Esophagus (tissue), 2 donors: ENCODE results near the gene ZNF761. TPM values are rescaled to one million over a fixed set of nuclear protein-coding genes. Genes with fewer than 3 reads are reported as not detected.
"Not testable (repeated sequence)": the region's sequence is repeated elsewhere in the genome, so short reads cannot be mapped to it uniquely, and the experiment has no call there.

Experiments used
- H3K27ac ChIP-seq, 2 donors: one replicate each; pipeline ENCODE4 v1.5.1; 2013; ENCODE audit warnings: low read depth in 2 of 2, mild to moderate bottlenecking in 2 of 2, inconsistent platforms in 1 of 2, low read length in 1 of 2, moderate library complexity in 1 of 2
- H3K27me3 ChIP-seq, 2 donors: one replicate each; pipeline ENCODE4 v1.6.1; 2013; ENCODE audit warnings: low read length in 2 of 2, control low read depth in 1 of 2, mild to moderate bottlenecking in 1 of 2; ENCODE audit not compliant: insufficient read depth in 2 of 2, control insufficient read depth in 1 of 2
- H3K36me3 ChIP-seq, 2 donors: one replicate each; pipeline ENCODE4 v1.6.1; 2013; ENCODE audit warnings: low read length in 1 of 2; ENCODE audit not compliant: control insufficient read depth in 2 of 2, insufficient read depth in 2 of 2
- H3K4me1 ChIP-seq, 2 donors: one replicate each; pipeline ENCODE4 v1.6.1; 2013; ENCODE audit warnings: low read length in 1 of 2; ENCODE audit not compliant: control insufficient read depth in 2 of 2, insufficient read depth in 2 of 2
- H3K4me3 ChIP-seq, 2 donors: one replicate each; pipeline ENCODE4 v1.5.1; 2013; ENCODE audit warnings: low read length in 2 of 2, mild to moderate bottlenecking in 2 of 2, low read depth in 1 of 2, moderate library complexity in 1 of 2
- H3K9me3 ChIP-seq, 2 donors: one replicate each; pipeline ENCODE4 v1.6.1; 2013; ENCODE audit warnings: mild to moderate bottlenecking in 2 of 2, low read depth in 1 of 2, low read length in 1 of 2, moderate library complexity in 1 of 2; ENCODE audit not compliant: control insufficient read depth in 2 of 2, insufficient read depth in 1 of 2
- WGBS, 2 donors: extraction: QIAGEN DNeasy Blood & Tissue Kit; methylation state at CpG; one replicate each; pipeline ENCODE4 v1.1.7; 2013; 5-methylcytosine and 5-hydroxymethylcytosine counted together
- polyA plus RNA-seq, 2 donors: library from polyadenylated mRNA; stranded (reverse); fragments of 200-250 nt; gene quantifications; one replicate each; pipeline ENCODE4 v1.2.3, GENCODE V29; 2013
- donor health status: healthy with polysubstance abuse.
- donor health status: Bipolar disorder and iron deficiency.

ZNF761 gene
- polyA plus RNA-seq, 2 donors: 3.8 to 5.8 TPM

DNA sequence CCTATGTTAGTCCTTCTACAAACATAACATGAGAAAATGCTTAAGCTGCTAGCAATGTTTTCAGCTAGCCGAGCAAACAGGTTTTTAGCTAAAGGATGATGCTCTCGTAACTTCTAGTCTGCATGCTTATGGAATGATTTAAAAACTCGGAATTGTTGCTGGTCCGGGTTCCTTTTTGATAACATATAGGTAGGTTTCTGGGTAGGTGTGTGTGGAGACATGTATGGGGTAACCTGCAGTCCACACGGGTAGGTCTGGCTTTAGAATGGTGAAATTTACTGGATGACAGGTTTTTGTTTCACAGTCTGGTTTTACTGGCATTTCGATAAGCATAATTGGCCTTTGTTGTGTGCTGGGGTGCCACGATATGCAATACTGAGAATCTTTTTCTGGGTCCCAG lies 40.1 kb downstream of the ZNF761 start:
- H3K27me3 ChIP-seq: no peaks in the 10 kb centered on the region
- H3K36me3 ChIP-seq: peaks cover 0 to 5% of the 10 kb centered on the region in 2 donors
- H3K9me3 ChIP-seq: peaks cover 0 to under 1% of the 10 kb centered on the region in 2 donors
- no peaks in the 10 kb centered on the region for H3K4me1 ChIP-seq
- no peak overlapping the region for H3K27ac ChIP-seq
- WGBS, 2 donors: 95 to 96% methylated on average over 7 of the region's 7 CpGs
- H3K4me3 ChIP-seq: no peak overlapping the region

DNA sequence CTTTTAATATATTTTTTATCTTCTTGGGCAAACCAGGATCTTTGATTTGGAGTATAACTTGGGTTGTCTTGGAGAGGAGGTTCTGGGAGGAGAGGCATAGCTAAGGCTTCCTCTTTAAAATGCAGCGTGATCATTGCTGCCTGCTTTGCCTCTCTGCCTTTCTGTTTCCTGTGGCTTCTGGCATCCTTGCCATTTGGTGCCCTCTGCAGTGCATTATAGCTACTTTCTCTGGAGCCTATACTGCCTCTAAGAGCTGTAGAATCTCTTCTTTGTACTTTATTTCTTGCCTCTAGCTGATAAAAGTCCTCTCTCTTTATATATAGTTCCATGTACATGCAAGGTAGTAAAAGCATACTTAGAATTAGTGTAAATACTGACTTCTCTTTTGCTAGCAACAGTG lies 43.0 kb downstream of the ZNF761 start:
- not testable (repeated sequence) for H3K27ac ChIP-seq, H3K4me1 ChIP-seq, H3K27me3 ChIP-seq, H3K36me3 ChIP-seq, H3K4me3 ChIP-seq
- WGBS, 2 donors: 65 to 69% methylated on average over 1 of the region's 1 CpG
- H3K9me3 ChIP-seq: peaks cover 8 to 20% of the 10 kb centered on the region in 2 donors

DNA sequence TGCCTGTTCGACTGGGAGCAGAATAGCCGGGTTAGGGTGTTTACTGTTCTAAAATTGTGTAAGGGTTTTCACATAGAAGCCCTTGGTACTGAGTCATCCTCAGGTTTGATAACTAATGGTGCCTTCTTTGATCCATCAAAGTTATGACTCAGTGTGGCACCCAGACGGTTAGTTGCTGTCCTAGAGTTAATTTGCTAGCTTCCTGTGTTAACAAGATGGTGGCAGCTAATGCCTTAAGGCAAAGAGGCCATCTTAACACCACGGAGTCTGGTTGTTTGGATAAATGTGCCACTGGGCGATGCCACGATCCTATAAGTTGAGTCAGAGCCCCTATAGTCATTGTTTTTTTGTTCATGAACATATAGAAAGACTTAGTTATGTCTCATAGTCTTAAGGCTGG lies 43.7 kb downstream of the ZNF761 start:
- H3K27ac ChIP-seq, H3K4me3 ChIP-seq, H3K27me3 ChIP-seq, H3K36me3 ChIP-seq, H3K4me1 ChIP-seq: not testable (repeated sequence)
- peaks cover 8 to 23% of the 10 kb centered on the region in 2 donors for H3K9me3 ChIP-seq
- 80 to 84% methylated on average over 6 of the region's 6 CpGs for WGBS, 2 donors

DNA sequence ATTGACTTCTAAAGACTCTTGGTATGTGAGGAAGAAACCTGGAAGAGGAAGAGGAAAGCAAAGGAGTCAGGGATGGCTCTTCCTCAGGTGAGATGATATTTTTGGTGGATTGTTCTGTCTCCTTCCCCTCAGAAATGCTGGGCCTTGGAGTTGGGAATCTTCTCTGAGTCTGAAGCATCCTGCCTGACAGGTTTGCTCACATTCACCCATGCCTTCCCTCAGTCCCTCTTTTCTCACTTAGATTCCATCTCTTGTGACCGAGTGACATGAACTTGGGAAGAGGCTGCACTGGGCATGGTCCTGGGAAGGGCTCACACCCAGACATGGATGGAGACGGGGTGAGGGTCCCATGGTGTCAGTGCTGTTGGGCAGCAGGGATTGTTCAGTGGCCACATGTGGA lies 52.0 kb downstream of the ZNF761 start:
- not testable (repeated sequence) for H3K36me3 ChIP-seq, H3K4me1 ChIP-seq, H3K27ac ChIP-seq, H3K4me3 ChIP-seq, H3K27me3 ChIP-seq
- 89 to 96% methylated on average over 2 of the region's 2 CpGs for WGBS, 2 donors
- H3K9me3 ChIP-seq: peaks cover 5 to 34% of the 10 kb centered on the region in 2 donors

DNA sequence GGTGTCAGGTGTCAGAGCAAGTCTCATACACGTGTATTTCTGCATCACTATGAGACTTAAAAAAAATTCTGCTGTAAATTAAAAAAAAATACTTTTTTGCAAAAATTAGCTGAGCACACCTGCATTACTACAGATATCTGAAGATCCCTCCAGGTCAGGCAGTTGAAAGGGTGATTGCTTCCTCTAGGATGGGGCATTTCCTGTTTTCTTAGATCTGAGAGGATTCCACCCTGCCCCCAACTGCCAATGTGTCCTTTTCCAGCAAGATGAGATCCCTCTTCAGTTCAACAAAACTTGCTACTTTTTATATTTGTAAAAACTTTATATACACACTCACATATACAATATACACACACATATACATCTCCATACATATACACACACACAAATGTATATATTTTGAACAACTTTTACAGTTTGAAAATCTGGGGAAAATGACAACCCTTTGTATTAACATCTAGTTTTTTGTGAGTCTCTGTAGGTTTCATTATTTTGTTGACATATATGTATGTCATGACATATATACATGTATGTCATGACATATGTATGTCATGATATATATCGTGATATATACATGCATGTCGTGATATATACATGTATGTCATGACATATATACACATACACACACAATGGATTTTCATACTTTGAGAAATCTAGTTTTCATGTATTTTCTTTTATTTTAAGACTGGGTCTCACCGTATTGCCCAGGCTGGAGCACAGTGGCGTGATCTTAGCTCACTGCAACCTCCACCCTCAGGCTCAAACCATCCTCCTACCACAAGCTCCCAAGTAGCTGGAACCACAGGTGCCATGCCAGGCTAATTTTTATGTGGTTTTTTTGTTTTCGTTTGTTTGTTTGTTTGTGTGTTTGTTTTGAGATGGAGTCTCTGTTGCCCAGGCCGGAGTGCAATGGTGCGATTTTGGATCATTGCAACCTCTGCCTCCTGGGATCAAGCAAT lies 53.5 kb downstream of the ZNF761 start:
- Histone ChIP-seq H3K27me3 (no peaks in the 10 kb centered on the region), H3K27ac (no peak overlapping the region), H3K4me3 (no peak overlapping the region), H3K36me3 (peaks cover 3 to 7% of the 10 kb centered on the region in 2 donors), H3K9me3 (peaks cover 0 to 29% of the 10 kb centered on the region in 2 donors), H3K4me1 (no peaks in the 10 kb centered on the region)
- WGBS, 2 donors: 79 to 83% methylated on average over 8 of the region's 8 CpGs

DNA sequence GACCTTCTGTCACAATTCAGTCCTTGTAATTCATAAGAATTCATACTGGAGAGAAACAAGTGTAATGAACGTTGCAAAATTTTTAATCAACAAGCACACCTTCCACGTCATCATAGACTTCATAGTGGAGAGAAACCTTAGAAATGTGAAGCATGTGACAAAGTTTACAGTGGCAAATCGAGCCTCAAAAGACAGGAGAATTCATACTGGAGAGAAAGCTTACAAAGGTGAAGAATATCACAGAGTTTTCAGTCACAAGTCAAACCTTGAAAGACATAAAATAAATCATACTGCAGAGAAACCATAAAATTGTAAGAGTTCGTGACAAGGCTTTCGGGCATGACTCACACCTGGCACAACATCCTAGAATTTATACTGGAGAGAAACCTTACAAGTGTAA lies 60.4 kb downstream of the ZNF761 start:
- no peaks in the 10 kb centered on the region for H3K27me3 ChIP-seq
- H3K9me3 ChIP-seq: peaks cover 2 to 19% of the 10 kb centered on the region in 2 donors
- no peak overlapping the region for H3K27ac ChIP-seq
- H3K4me3 ChIP-seq: no peak overlapping the region
- 92 to 94% methylated on average over 5 of the region's 5 CpGs for WGBS, 2 donors
- peaks cover 3 to 11% of the 10 kb centered on the region in 2 donors for H3K36me3 ChIP-seq
- H3K4me1 ChIP-seq: no peaks in the 10 kb centered on the region

DNA sequence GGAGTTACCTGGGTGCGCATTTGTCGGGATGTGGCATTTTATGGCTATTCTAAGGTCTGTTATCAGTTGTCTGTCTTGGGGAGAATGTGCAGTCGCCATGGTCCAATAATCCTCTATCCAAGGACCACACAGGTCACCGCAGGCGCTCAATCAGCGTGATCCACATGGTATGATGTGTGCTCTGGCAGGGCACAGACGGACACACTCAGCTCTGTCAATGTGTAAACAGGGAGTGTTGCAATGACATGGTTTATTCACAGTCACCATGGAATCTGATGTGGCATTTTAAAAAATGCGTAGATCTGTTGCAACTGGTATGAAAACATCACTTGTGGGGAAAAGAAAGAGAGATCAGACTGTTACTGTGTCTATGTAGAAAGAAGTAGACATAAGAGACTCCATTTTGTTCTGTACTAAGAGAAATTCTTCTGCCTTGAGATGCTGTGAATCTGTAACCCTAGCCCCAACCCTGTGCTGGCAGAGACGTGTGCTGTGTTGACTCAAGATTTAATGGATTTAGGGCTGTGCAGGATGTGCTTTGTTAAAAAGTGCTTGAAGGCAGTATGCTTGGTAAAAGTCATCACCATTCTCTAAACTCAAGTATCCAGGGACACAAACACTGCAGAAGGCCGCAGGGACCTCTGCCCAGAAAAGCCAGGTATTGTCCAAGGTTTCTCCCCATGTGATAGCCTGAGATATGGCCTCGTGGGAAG lies 65.7 kb downstream of the ZNF761 start:
- H3K27me3 ChIP-seq, H3K36me3 ChIP-seq, H3K27ac ChIP-seq, H3K9me3 ChIP-seq, H3K4me3 ChIP-seq, H3K4me1 ChIP-seq: not testable (repeated sequence)
- 45 to 47% methylated on average over 11 of the region's 11 CpGs for WGBS, 2 donors

DNA sequence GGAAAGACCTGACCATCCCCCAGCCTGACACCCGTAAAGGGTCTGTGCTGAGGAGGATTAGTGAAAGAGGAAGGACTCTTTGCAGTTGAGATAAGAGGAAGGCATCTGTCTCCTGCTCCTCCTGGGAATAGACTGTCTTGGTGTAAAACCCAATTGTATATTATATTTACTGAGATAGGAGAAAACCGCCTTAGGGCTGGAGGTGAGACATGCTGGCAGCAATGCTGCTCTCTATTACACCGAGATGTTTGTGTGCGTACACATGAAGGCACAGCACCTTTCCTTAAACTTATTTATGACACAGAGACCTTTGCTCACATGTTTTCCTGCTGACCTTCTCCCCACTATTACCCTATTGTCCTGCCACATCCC lies 66.2 kb downstream of the ZNF761 start:
- not testable (repeated sequence) for H3K4me3 ChIP-seq, H3K9me3 ChIP-seq, H3K27me3 ChIP-seq, H3K36me3 ChIP-seq, H3K4me1 ChIP-seq, H3K27ac ChIP-seq
- WGBS, 2 donors: 39 to 47% methylated on average over 4 of the region's 4 CpGs

DNA sequence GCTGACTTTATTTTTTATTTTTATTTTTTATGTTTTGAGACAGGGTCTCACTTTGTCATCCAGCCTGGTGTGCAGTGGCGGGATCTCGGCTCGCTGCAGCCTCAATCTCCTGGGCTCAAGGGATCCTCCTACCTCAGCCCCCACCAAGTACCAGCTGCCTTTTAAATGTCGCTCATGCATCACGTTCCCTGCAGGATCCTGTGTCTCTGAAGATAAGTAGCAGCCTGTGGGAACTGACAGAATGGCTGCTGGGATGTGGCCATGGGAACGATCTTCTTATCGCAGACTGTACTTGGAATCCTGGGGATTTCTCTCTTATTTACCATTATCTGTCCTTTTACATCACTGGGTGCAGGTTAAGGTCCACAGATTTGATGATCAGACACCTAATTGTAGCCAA lies 71.4 kb downstream of the ZNF761 start:
- H3K27me3 ChIP-seq, H3K4me1 ChIP-seq, H3K4me3 ChIP-seq, H3K9me3 ChIP-seq, H3K27ac ChIP-seq, H3K36me3 ChIP-seq: not testable (repeated sequence)
- WGBS, 2 donors: 47 to 48% methylated on average over 7 of the region's 7 CpGs
